ENCODE measurements around the gene MIS12. TPM values are rescaled to one million over a fixed set of nuclear protein-coding genes. Genes with fewer than 3 reads are reported as not detected.

MIS12 gene, protein sequence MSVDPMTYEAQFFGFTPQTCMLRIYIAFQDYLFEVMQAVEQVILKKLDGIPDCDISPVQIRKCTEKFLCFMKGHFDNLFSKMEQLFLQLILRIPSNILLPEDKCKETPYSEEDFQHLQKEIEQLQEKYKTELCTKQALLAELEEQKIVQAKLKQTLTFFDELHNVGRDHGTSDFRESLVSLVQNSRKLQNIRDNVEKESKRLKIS
- 10 to 100 TPM; 24.9 to 42.3 (median 37.4) TPM for polyA plus RNA-seq (ENCODE audit: insufficient read length in 4 of 4)

DNA sequence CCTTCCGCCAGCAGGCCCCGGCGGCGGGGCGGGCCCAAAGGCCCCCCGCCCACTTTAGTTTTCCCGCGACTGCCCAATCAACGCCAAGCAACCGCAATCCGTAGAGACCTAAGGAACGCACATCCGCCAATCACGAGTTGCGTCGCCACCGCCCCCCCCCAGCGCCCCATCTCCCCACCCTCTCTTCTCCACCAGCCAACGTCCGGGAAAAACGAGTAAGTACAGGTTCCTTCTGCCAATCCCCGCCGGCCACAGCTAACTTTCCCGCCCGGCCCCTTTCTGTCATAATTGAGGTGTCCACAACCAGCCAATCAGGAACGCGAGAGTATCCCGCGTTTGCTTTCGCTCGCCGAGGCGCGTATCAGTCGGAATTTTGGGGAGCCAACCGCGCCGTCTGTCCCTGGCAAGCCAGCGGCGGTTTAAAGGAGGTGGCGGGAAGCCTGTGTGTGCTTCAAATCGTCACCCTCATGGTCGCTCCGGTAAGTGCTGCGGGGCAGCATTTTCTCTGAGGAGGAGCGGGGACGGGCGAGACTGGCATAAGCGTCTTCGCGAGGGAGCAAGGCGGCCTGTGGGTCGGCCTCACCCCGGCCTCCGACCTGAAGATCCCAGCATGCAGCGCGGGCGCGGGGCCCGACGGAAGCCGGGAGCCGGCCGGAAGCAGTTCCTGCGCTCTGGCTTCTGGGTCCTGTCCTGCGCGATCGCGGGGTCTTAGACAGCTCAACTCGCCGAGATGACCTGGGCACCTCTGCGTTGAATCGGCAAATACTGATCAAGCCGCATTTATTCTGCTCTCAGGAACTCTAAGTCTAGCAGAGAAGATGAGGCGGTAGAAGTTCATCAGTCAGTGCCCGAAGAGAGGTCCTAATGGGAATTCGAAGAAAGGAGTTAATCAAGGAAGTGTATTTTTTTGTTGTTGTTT, at the start of gene MIS12:
Gene MIS12, plus strand, starts transcription at position 361 of the 919 bp plus-strand sequence. CDS start 2,297 bp downstream, outside the sequence.
- peak; percentile 92 to 97 (median 96) for DNase-seq (ENCODE audit: low read depth in 4 of 4, low spot score in 3 of 4)

- no peak for DNase-seq (ENCODE audit: low read depth in 4 of 4, low spot score in 3 of 4)
Observed at GRCh38 chr17:5437721-5438317, 48.5 kb upstream of the MIS12 start.

DNA sequence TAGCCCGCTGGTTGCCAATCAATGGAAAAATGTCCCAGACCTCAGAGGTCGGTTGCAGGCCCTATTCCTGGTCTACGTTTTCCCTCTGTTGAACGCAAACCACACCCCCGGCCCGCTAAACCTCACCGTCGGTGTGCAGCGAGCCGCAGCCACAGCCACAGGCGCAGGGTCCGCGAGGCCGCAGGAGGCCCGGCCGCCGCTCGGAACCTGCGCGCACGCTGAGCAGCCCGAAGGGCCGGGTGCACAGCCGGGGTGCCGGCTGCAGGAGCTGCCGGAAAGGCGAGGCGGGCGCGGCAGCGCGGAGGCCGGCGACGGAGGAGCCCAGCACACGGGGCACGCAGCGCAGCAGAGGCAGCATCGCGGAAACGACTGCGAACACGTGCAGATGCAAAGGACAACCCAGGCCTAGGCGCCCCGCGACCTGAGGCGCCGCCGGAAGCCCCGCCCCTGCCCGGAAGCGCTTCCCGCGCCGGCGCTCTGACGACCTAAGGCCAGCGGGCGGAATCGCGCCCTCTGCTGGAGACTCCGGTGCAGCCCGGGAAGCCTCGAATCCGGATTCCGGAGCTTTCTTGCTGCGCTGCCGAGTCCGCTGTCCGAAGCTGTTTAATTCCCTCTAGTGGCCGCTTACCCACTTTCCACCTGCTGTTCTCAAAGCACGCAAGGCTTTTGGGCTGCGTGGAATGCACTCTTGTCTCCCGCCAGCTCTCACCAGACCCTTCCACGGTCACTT, 47.5 kb upstream of the MIS12 start, which contains the start of gene C1QBP:
Gene C1QBP, minus strand, starts transcription at position 440 of the 730 bp plus-strand sequence. Its CDS starts 82 bp downstream, at position 358.
- DNase-seq (ENCODE audit: low read depth in 4 of 4, low spot score in 3 of 4) = peak; percentile 75 to 87 (median 84)

DNA sequence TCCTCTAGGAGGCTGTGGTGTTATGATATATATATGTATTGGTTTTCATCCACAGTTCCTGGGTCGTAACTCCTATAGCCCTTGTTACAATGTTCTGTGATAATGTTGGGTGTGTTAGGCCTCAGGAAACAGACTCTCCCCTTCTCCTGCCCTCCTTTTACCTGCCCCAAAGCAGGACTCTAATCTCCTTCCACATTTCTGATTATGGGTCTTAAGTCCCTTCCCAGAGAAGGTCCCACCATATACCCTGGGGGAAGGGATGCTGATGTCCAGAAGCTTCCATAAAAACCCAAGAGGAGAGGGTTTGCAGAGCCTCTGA, 47.0 kb upstream of the MIS12 start:
- DNase-seq (ENCODE audit: low read depth in 4 of 4, low spot score in 3 of 4) = no peak

- DNase-seq (ENCODE audit: low read depth in 4 of 4, low spot score in 3 of 4) = no peak
Observed at GRCh38 chr17:5443728-5444127, 42.6 kb upstream of the MIS12 start.

DNA sequence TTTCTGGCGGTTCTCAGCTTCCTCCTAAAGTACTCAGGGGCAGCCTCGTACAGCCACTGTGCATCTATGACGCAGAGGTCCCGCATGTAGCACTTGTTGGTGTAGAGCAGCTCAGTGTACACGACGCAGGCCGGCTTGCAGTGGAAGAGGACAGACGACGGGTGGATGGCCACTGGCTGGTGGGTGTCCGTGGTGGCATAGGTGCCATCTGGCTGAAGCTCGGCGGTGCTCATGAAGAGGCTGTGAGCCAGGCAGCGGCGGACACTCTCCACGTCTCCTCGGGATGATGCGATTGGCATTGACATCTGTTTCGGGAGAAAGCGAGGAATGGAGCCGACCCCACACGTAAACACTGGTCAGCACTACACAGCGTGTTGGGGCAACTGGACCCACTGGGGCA, 42.2 kb upstream of the MIS12 start:
- DNase-seq (ENCODE audit: low read depth in 4 of 4, low spot score in 3 of 4) = no peak

- DNase-seq (ENCODE audit: low read depth in 4 of 4, low spot score in 3 of 4) = no peak
Observed at GRCh38 chr17:5446786-5447185, 39.6 kb upstream of the MIS12 start.

DNA sequence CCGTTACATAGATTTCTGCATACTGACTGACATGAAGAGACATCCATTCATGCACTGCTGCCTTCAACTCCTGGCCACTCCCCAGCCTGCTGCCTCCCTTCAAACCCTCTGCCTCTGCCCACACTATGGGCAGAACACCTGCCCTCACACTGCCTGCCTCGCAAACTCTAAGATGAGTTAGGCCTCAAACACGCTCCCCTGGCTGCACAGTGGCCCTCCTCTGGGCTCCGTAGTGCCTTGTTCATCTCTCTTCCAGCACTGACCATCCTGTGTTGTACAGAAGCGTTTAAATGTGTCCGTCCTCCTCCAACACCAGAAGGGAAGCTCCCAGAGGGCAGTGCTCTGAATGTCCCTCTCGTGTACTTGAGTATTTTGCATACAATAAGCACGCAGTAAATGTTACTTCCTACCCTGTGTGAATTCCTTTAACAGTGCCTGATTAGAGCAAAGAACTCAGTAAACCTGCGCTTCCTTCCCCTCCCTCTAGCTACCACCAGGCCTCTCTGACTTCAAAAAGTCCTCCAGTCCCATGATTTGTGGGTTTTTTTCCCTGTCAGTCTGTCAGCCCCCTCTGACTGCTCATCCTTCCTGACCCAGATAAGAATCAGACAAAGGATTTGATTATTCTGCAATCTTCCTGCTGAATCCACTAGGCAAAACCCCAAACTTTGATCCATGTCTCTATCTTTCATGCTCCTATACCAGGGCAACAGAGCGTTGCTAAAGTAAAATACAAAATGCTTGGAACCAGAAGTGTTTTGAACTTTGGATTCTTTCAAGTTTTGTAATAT, 21.5 kb upstream of the MIS12 start:
- DNase-seq (ENCODE audit: low read depth in 4 of 4, low spot score in 3 of 4) = no peak

DNA sequence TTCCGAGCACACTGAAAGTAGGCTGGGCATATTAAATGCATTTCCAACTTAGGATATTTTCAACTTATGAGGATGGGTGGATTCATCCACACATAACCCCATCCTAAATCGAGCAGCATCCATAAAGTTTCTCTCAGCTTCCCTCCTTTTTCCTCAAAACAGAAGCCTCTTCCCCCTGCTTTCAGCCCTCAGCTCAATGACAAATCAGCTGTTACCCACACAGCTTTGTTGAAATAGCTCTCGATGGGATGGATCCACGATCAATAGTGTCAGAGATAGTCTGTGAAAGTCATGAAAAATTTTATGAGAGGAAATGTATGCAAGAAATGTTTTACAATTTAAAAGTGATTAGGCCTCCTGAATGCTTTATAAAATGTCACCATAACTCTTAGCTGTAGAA, 20.1 kb upstream of the MIS12 start:
- no peak for DNase-seq (ENCODE audit: low read depth in 4 of 4, low spot score in 3 of 4)

GRCh38 chr17:5467416-5467815, 18.9 kb upstream of the MIS12 start:
- DNase-seq (ENCODE audit: low read depth in 4 of 4, low spot score in 3 of 4) = no peak

- no peak for DNase-seq (ENCODE audit: low read depth in 4 of 4, low spot score in 3 of 4)
Observed at GRCh38 chr17:5468075-5468473, 18.3 kb upstream of the MIS12 start.

GRCh38 chr17:5472511-5472910, 13.9 kb upstream of the MIS12 start:
- no peak for DNase-seq (ENCODE audit: low read depth in 4 of 4, low spot score in 3 of 4)

GRCh38 chr17:5473906-5474305, 12.5 kb upstream of the MIS12 start:
- no peak for DNase-seq (ENCODE audit: low read depth in 4 of 4, low spot score in 3 of 4)

GRCh38 chr17:5478992-5479391, 7.4 kb upstream of the MIS12 start:
- DNase-seq (ENCODE audit: low read depth in 4 of 4, low spot score in 3 of 4) = no peak

GRCh38 chr17:5480962-5481361, 5.4 kb upstream of the MIS12 start:
- no peak for DNase-seq (ENCODE audit: low read depth in 4 of 4, low spot score in 3 of 4)

DNA sequence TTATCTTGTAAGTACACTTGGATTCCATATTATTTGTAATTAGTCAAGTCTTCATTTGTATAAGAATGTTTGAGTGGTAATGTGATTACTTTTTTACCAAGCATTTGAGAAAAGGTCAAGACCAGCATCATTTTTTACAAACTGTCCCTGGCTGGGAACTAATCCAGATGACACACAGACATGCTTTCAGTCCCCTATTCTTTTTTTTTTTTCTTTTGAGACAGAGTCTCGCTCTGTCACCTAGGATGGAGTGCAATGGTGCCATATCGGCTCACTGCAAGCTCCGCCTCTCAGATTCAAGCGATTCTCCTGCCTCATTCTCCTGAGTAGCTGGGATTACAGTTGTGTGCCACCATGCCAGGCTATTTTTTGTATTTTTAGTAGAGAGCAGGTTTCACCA, 4.9 kb upstream of the MIS12 start:
- no peak for DNase-seq (ENCODE audit: low read depth in 4 of 4, low spot score in 3 of 4)

DNA sequence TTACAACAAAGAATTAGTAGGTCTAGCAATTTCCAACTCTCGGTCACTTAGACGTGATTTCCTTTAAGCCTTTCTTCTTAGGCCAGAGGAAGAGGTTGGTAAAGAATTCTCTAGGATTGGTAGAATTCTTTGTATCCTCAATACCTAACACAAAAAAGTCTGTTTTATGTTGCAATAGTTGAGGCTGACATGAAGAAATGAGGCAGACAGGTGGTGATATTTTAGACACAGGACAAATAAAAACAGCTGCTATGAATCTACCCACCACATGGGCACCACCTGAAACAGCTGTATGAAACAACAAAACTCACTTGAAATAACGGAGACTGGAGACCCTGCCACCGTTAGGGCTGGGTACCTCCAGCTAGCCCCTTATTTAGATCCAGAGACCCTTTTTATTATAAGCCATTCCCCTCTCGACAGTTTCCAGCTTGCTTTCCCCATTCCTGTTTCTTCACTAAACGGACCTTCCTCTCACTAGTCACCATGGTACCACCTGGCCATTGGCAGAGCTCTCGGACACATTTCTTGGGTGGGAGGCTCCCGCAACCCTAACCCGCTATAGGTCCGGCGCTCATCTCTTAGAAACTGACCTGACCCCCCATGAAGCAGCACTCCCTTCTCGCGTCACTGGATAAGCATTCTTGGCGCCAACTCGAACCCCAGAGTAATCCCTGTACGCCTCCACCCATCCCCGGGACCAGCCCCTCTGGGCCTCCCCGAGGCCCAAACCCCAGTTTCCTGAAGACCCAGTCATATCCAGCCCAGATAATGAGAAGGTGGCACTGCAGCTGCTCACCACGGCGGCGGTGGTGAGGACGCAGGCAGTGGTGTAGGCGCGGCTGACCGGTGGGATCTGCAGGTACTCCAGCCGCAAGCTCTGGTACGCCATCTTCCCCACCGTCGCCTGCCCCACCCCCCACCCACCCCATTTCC, 828 bp upstream of the MIS12 start, which contains the start of gene DERL2:
Gene DERL2, minus strand, starts transcription at position 909 of the 936 bp plus-strand sequence. Its CDS starts 17 bp downstream, at position 892.
- no peak for DNase-seq (ENCODE audit: low read depth in 4 of 4, low spot score in 3 of 4)

- no peak for DNase-seq (ENCODE audit: low read depth in 4 of 4, low spot score in 3 of 4)
Observed at GRCh38 chr17:5488752-5489151, 2.4 kb downstream of the MIS12 start.

DNA sequence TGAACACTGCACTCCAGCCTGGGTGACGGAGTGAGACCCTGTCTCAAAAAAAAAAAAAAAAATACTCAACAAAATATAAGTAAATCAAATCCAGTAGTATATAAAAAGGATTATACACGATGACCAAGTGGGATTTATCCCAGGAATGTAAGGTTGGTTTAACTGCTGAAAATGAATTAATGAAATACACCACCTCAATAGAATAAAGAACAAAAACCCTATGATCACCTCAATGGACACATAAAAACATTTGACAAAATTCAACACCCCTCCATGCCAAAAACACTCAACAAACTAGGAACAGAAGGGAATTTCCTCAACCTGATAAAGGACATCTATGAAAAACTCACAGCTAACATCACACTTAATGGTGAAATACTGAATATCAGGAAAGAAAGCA, 6.6 kb downstream of the MIS12 start:
- DNase-seq (ENCODE audit: low read depth in 4 of 4, low spot score in 3 of 4) = no peak

Data from left renal pelvis (tissue), 4 donors.